GM10847 (cell line): ENCODE measurements around the gene ELOVL4.

Source experiments
- POLR2A ChIP-seq: IDR thresholded peaks from 2 replicates; pipeline ENCODE4 v1.6.1; 2011; ENCODE audit not compliant: insufficient read length; ENCODE audit errors: extremely low read depth

ELOVL4 gene

GRCh38 chr6:79947191-79948186 lies at the start of gene ELOVL4:
TSS of gene ELOVL4 (minus strand) at chr6:79947553. CDS start at chr6:79947279, 274 bp downstream.
- TF ChIP-seq POLR2A, result no peak

GRCh38 chr6:79993911-79994309 lies 46.6 kb upstream of the ELOVL4 start:
- TF ChIP-seq POLR2A, result no peak

GRCh38 chr6:79993012-79993910 lies 45.9 kb upstream of the ELOVL4 start:
- TF ChIP-seq POLR2A, result no peak

GRCh38 chr6:79989641-79990040 lies 42.3 kb upstream of the ELOVL4 start:
- TF ChIP-seq POLR2A, result no peak

GRCh38 chr6:79985128-79985527 lies 37.8 kb upstream of the ELOVL4 start:
- no peak for TF ChIP-seq POLR2A

- TF ChIP-seq POLR2A, result no peak
These were observed 36.9 kb upstream of the ELOVL4 start for GRCh38 chr6:79984261-79984660.

- TF ChIP-seq POLR2A, result no peak
These were observed 34.3 kb upstream of the ELOVL4 start for GRCh38 chr6:79981652-79982051.

GRCh38 chr6:79971193-79971592 lies 23.8 kb upstream of the ELOVL4 start:
- TF ChIP-seq POLR2A, result no peak

GRCh38 chr6:79969784-79970183 lies 22.4 kb upstream of the ELOVL4 start:
- TF ChIP-seq POLR2A, result no peak

GRCh38 chr6:79967178-79967577 lies 19.8 kb upstream of the ELOVL4 start:
- TF ChIP-seq POLR2A, result no peak

GRCh38 chr6:79964607-79965081 lies 17.3 kb upstream of the ELOVL4 start:
- no peak for TF ChIP-seq POLR2A

GRCh38 chr6:79954849-79955248 lies 7.5 kb upstream of the ELOVL4 start:
- no peak for TF ChIP-seq POLR2A

- no peak for TF ChIP-seq POLR2A
These were observed 1.9 kb upstream of the ELOVL4 start for GRCh38 chr6:79949233-79949632.

- no peak for TF ChIP-seq POLR2A
These were observed 822 bp downstream of the ELOVL4 start for GRCh38 chr6:79946272-79947190.
